Measurements from ENCODE around the gene HERC2. TPM values are rescaled to one million over a fixed set of nuclear protein-coding genes. Genes with fewer than 3 reads are reported as not detected.
"Not testable (repeated sequence)": the region's sequence is repeated elsewhere in the genome, so short reads cannot be mapped to it uniquely, and the experiment has no call there.

Gene HERC2
- total and polyA plus RNA-seq, 12 donors, result 24.4 to 77.0 (median 60.3) TPM

GRCh38 chr15:28140062-28140461 is 181.9 kb downstream of the HERC2 start:
- intact Hi-C loops (cut with DNase I), result no loop called here
- 92 to 98% methylated on average over 6 of the region's 6 CpGs for WGBS, 2 donors
- H3K27me3 ChIP-seq, result no peaks in the 10 kb centered on the region

DNA sequence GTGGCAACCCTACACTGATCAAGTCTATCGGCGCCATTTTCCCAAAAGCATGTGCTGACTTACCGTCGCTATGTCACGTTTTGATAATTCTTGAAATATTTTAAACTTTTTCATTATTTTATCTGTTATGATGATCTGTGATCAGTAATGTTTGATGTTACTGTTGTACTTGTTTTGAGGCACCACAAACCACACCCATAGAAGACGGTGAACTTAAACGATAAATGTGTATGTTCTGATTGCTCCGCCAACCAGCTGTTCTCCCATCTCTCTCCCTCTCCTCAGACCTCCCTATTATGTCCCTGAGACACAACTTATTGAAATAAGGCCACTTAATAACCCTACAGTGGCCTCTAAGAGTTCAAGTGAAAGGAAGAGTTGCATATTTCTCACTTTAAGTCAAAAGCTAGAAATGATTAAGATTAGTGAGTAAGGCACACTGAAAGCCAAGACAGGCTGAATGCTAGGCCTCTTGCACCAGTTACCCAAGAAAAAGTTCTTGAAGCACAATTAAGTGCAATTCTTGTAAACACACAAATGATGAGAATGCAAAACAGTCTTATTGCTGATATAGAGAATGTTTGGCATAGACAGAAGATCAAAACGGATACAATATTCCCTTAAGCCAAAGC is 184.5 kb downstream of the HERC2 start:
- WGBS, 2 donors, result 82 to 83% methylated on average over 9 of the region's 9 CpGs
- intact Hi-C loops (cut with DNase I); H3K9me3 ChIP-seq; H3K27ac ChIP-seq; H3K4me3 ChIP-seq; ATAC-seq; H3K27me3 ChIP-seq; DNase-seq: not testable (repeated sequence)
- Histone ChIP-seq H3K4me1 (peaks cover 0 to 13% (median 0%) of the 10 kb centered on the region in 9 donors), H3K36me3 (peaks cover 0 to 85% (median 26%) of the 10 kb centered on the region in 9 donors)

More at GRCh38 chr15:28140062-28140461, 181.9 kb downstream of the HERC2 start:
- no peak overlapping the region for H3K4me3 ChIP-seq
- no peak for TF ChIP-seq CTCF (IDR thresholded peaks at IDR 0.05)
- ATAC-seq (no peak), DNase-seq (no peak)
- H3K4me1 ChIP-seq, result no peaks in the 10 kb centered on the region
- no peak overlapping the region for H3K27ac ChIP-seq
- H3K36me3 ChIP-seq, result peaks cover 0 to 87% (median 35%) of the 10 kb centered on the region in 9 donors
- no peaks in the 10 kb centered on the region for H3K9me3 ChIP-seq

GRCh38 chr15:28136236-28136904 is 185.6 kb downstream of the HERC2 start:
- H3K4me3 ChIP-seq; H3K27me3 ChIP-seq; intact Hi-C loops (cut with DNase I); ATAC-seq; H3K27ac ChIP-seq; H3K9me3 ChIP-seq; DNase-seq: not testable (repeated sequence)
- peaks cover 0 to 85% (median 29%) of the 10 kb centered on the region in 9 donors for H3K36me3 ChIP-seq
- 75 to 80% methylated on average over 6 of the region's 6 CpGs for WGBS, 2 donors
- peaks cover 0 to 13% (median 0%) of the 10 kb centered on the region in 9 donors for H3K4me1 ChIP-seq

DNA sequence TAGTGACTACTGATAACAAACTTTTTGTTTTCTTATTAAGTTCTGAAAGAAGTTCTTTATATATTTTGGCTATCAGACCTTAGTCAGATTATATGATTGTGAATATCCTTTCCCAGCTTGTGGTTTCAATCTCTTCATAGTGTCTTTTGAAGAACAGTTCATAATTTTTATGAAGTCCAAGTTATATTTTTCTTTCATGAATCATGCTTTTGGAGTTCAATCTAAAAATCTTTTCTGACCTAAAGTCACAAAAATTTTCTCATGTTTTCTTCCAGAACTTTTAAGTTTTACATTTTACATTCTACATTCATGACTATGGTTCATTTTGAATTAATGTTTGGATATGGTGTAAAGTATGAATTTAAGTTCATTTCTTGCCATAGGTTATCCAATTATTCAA is 188.7 kb downstream of the HERC2 start:
- no peak for TF ChIP-seq CTCF (IDR thresholded peaks at IDR 0.05)
- Histone ChIP-seq H3K27ac (no peak overlapping the region), H3K9me3 (no peaks in the 10 kb centered on the region), H3K4me3 (no peak overlapping the region), H3K36me3 (peaks cover 0 to 82% (median 21%) of the 10 kb centered on the region in 9 donors), H3K4me1 (peaks cover 0 to 13% (median 1%) of the 10 kb centered on the region in 9 donors), H3K27me3 (no peaks in the 10 kb centered on the region)
- intact Hi-C loops (cut with DNase I), result no loop called here
- ATAC-seq (no peak), DNase-seq (no peak)

- intact Hi-C loops (cut with DNase I), result no loop called here
- no peak for ATAC-seq
- no peak overlapping the region for H3K27ac ChIP-seq
- H3K9me3 ChIP-seq, result no peaks in the 10 kb centered on the region
- no peak for TF ChIP-seq CTCF (IDR thresholded peaks at IDR 0.05)
- DNase-seq, result no peak
- 82 to 85% methylated on average over 21 of the region's 21 CpGs for WGBS, 2 donors
- H3K27me3 ChIP-seq, result no peaks in the 10 kb centered on the region
- no peak overlapping the region for H3K4me3 ChIP-seq
- H3K36me3 ChIP-seq, result peaks cover 0 to 85% (median 21%) of the 10 kb centered on the region in 9 donors
- peaks cover 0 to 15% (median 7%) of the 10 kb centered on the region in 9 donors for H3K4me1 ChIP-seq
These were observed 189.3 kb downstream of the HERC2 start for GRCh38 chr15:28132524-28133275.

Measured in heart right ventricle (tissue), 16 donors.